ENCODE results near the gene SLC34A2. TPM values are rescaled to one million over a fixed set of nuclear protein-coding genes. Genes with fewer than 3 reads are reported as not detected.

The SLC34A2 gene
- total RNA-seq, 6 experiments from 2014 or later, result 0.39 to 0.98 (median 0.79) TPM

DNA sequence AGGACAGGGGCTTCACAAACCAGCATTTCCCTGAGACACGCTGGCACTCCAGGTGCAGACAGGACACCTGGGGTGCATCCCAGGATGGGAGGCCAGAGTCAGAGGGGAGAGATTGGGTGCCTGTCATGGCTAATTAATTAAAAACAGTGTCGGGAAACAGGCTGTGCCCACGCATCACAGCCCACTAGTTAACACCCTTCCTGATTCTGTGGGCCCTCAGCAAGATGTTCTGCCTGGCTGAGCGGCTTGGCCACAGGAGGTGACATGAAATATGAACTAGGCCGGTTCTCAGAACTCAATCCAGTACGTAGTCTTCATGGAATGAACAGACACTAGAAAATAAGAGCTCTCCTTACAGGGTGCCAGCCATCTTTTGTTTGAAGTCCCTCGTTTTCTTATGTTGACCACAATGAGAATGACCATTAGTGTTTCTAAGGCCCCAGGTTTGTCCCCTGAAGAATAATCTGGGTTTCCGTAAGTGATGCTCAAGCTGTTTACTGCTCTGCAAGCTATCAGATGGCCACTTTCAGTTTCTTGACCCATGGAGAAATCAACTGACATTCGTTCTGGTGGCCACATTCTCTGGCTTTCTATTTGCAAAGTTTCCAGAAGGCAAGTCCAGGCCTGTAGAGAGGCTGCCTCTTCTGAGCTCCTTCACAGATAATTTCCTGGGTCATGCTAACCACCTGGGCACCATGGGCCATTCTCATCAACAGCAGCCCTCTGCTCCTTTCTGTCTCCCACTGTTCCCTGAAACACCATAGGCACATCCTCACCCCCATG, 72.3 kb downstream of the SLC34A2 start:
- Histone ChIP-seq H3K27me3 (no peaks in the 10 kb centered on the region), H3K4me3 (no peak overlapping the region), H3K27ac (no peak overlapping the region), H3K36me3 (no peaks in the 10 kb centered on the region), H3K9me3 (no peaks in the 10 kb centered on the region), H3K4me1 (no peaks in the 10 kb centered on the region)
- ATAC-seq (no peak), DNase-seq (no peak)
- WGBS (ENCODE audit: insufficient coverage, low coverage, low lambda C conversion rate, missing lambda C conversion rate), result 75% methylated on average over 8 of the region's 9 CpGs
- TF ChIP-seq POLR2A (IDR thresholded peaks at IDR 0.05), result no peak
- TF ChIP-seq, protein P1, sequence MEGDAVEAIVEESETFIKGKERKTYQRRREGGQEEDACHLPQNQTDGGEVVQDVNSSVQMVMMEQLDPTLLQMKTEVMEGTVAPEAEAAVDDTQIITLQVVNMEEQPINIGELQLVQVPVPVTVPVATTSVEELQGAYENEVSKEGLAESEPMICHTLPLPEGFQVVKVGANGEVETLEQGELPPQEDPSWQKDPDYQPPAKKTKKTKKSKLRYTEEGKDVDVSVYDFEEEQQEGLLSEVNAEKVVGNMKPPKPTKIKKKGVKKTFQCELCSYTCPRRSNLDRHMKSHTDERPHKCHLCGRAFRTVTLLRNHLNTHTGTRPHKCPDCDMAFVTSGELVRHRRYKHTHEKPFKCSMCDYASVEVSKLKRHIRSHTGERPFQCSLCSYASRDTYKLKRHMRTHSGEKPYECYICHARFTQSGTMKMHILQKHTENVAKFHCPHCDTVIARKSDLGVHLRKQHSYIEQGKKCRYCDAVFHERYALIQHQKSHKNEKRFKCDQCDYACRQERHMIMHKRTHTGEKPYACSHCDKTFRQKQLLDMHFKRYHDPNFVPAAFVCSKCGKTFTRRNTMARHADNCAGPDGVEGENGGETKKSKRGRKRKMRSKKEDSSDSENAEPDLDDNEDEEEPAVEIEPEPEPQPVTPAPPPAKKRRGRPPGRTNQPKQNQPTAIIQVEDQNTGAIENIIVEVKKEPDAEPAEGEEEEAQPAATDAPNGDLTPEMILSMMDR (IDR thresholded peaks at IDR 0.05), result no peak
- intact Hi-C loops (cut with DNase I), result no loop called here

Small RNA genes lying within 50 kb of the gene (small RNA-seq; reads per million reads assigned to genes)
- gene AC092436.3, result 0 reads per million in 2 experiments
- gene MTND4LP22, result 0 reads per million in 2 experiments
- 0 reads per million in 2 experiments for gene RPS29P11

Other genes with a start within 250 kb of the SLC34A2 start
- 10 to 100 TPM in 3 of 6 experiments, 1 to 10 TPM in 3; 5.0 to 33.6 (median 13.3) TPM for gene SEL1L3, start 207.1 kb downstream of the SLC34A2 start, total RNA-seq